Measurements from ENCODE around the gene SIX3.

SIX3 gene

GRCh38 chr2:44944102-44944951, 2.8 kb downstream of the SIX3 start:
- no peak for DNase-seq

GRCh38 chr2:44944952-44945612, 3.6 kb downstream of the SIX3 start:
- no peak for DNase-seq

- DNase-seq = no peak
Measured at GRCh38 chr2:44945676-44946371, 4.3 kb downstream of the SIX3 start.

GRCh38 chr2:44946372-44947027, 5.0 kb downstream of the SIX3 start:
- DNase-seq = no peak

GRCh38 chr2:44947028-44947375, 5.5 kb downstream of the SIX3 start:
- no peak for DNase-seq

- no peak for DNase-seq
Measured at GRCh38 chr2:44948565-44949328, 7.2 kb downstream of the SIX3 start.

- DNase-seq = no peak
Measured at GRCh38 chr2:44949329-44950151, 8.0 kb downstream of the SIX3 start.

GRCh38 chr2:44950646-44951045, 9.1 kb downstream of the SIX3 start:
- DNase-seq = no peak

- DNase-seq = no peak
Measured at GRCh38 chr2:44951124-44951523, 9.6 kb downstream of the SIX3 start.

GRCh38 chr2:44951714-44952113, 10.2 kb downstream of the SIX3 start:
- DNase-seq = no peak

GRCh38 chr2:44952143-44952805, 10.8 kb downstream of the SIX3 start:
- no peak for DNase-seq

- no peak for DNase-seq
Measured at GRCh38 chr2:44952806-44953498, 11.4 kb downstream of the SIX3 start.

GRCh38 chr2:44953499-44953883, 12.0 kb downstream of the SIX3 start:
- DNase-seq = no peak

GRCh38 chr2:44954447-44954888, 13.0 kb downstream of the SIX3 start:
- DNase-seq = no peak

- no peak for DNase-seq
Measured at GRCh38 chr2:44954889-44955592, 13.5 kb downstream of the SIX3 start.

GRCh38 chr2:44955593-44956392, 14.3 kb downstream of the SIX3 start:
- peak; percentile 68 for DNase-seq

- no peak for DNase-seq
Measured at GRCh38 chr2:44956843-44957242, 15.3 kb downstream of the SIX3 start.

- no peak for DNase-seq
Measured at GRCh38 chr2:44957656-44958327, 16.3 kb downstream of the SIX3 start.

All from activated gamma-delta T cell treated with Interleukin-2 at 50 U/mL for 16 hours (primary cell).